Articular chondrocyte of knee joint (primary cell): ENCODE data around the gene PPY. TPM values are rescaled to one million over a fixed set of nuclear protein-coding genes. Genes with fewer than 3 reads are reported as not detected.

ENCODE experiments used
- total RNA-seq: library from RNA; depleted of rRNA; stranded (reverse); fragments of >200 nt; gene quantifications from 2 replicates; pipeline ENCODE4 v1.2.3, GENCODE V29; 2012

PPY gene
- not detected in 2 replicates for total RNA-seq

GRCh38 chr17:43942051-43942685 is at the start of gene PPY:
Gene PPY, minus strand, starts transcription at chr17:43942476. Its CDS starts 822 bp downstream, at chr17:43941654.

GRCh38 chr17:43953746-43954145 is 11.5 kb upstream of the PPY start, which contains the start of gene PYY:
Gene PYY, minus strand, starts transcription at chr17:43953940. Its CDS starts 457 bp downstream, at chr17:43953483.

GRCh38 chr17:43907425-43907981 is 34.8 kb downstream of the PPY start, which contains the start of gene MPP2:
Gene MPP2, minus strand, starts transcription at chr17:43907536. Its CDS starts 3,076 bp downstream, at chr17:43904460.

Other genes starting within 250 kb of the PPY start
- not detected in 2 replicates for gene SOST, start 183.7 kb downstream of the PPY start, total RNA-seq
- gene DUSP3, start 163.5 kb downstream of the PPY start, total RNA-seq = 52.2 and 58.4 TPM in 2 replicates
- not detected in 2 replicates for gene CFAP97D1, start 162.0 kb downstream of the PPY start, total RNA-seq
- gene MPP3, start 109.3 kb downstream of the PPY start, total RNA-seq = 8.2 and 8.6 TPM in 2 replicates
- not detected in 2 replicates for gene CD300LG, start 95.3 kb downstream of the PPY start, total RNA-seq
- gene MPP2, start 34.9 kb downstream of the PPY start, total RNA-seq = 3.7 and 3.9 TPM in 2 replicates
- 0.11 and 0.13 TPM in 2 replicates for gene PYY, start 11.5 kb upstream of the PPY start, total RNA-seq
- 0.43 and 0.65 TPM in 2 replicates for gene NAGS, start 62.1 kb upstream of the PPY start, total RNA-seq
- 25.3 and 33.9 TPM in 2 replicates for gene TMEM101, start 72.5 kb upstream of the PPY start, total RNA-seq
- 68.2 and 77.1 TPM in 2 replicates for gene LSM12, start 124.2 kb upstream of the PPY start, total RNA-seq
- gene G6PC3, start 128.3 kb upstream of the PPY start, total RNA-seq = 27.2 and 29.8 TPM in 2 replicates
- gene HDAC5, start 181.2 kb upstream of the PPY start, total RNA-seq = 50.5 and 66.2 TPM in 2 replicates
- 1.8 and 3.4 TPM in 2 replicates for gene HROB, start 199.5 kb upstream of the PPY start, total RNA-seq
- gene ASB16, start 228.2 kb upstream of the PPY start, total RNA-seq = 0.11 and 0.39 TPM in 2 replicates
- gene TMUB2, start 244.5 kb upstream of the PPY start, total RNA-seq = 22.3 and 22.8 TPM in 2 replicates